IMR-90 (cell line): Measurements from ENCODE around the gene PRRC1. TPM values are rescaled to one million over a fixed set of nuclear protein-coding genes. Genes with fewer than 3 reads are reported as not detected.

Experiments used
- ATAC-seq: fragments of 200-7000 bp; cut with Tn5 transposase; 2 replicates; pipeline ENCODE4 v1.9.1; 2020; ENCODE audit warnings: low read depth, mild to moderate bottlenecking, moderate library complexity
- BruUV-seq: library from RNA; stranded (reverse); fragments of 400-500 nt; replicated peaks from 2 replicates; lab custom pipeline; 2021; lab: Mats Ljungman, UMichigan
- CTCF ChIA-PET: fragments of 300-600 bp; formaldehyde crosslinking; extraction: SDS; loops from one replicate; lab custom pipeline; 2021; ENCODE audit warnings: antibody characterized with exemption; lab: Yijun Ruan, JAX
- POLR2A ChIA-PET: fragments of 300-600 bp; sonication (Branson Sonifier 250); formaldehyde crosslinking; loops from one replicate; lab custom pipeline; 2022; ENCODE audit warnings: antibody characterized with exemption; ENCODE audit not compliant: unreplicated experiment; lab: Charles Lee
- DNase-seq: peaks from one replicate; pipeline ENCODE4 v3.0.0; 2013
- H2AFZ ChIP-seq: replicated peaks from 2 replicates; pipeline ENCODE3; 2013; ENCODE audit warnings: low read length, mild to moderate bottlenecking; ENCODE audit not compliant: poor library complexity
- H2AK5ac ChIP-seq: 2 replicates; pipeline ENCODE4 v1.6.1; 2013; ENCODE audit warnings: low read depth, low read length, inconsistent platforms
- H2AK9ac ChIP-seq: replicated peaks from 2 replicates; pipeline ENCODE3; 2013; ENCODE audit warnings: mild to moderate bottlenecking, low read depth, low read length, moderate library complexity; ENCODE audit not compliant: poor library complexity
- H2BK120ac ChIP-seq: 2 replicates; pipeline ENCODE4 v1.6.1; 2013; ENCODE audit warnings: low read depth, low read length, inconsistent platforms
- H2BK15ac ChIP-seq: 3 replicates; pipeline ENCODE4 v1.6.1; 2013; ENCODE audit warnings: low read depth, low read length, inconsistent platforms
- H2BK20ac ChIP-seq: 2 replicates; pipeline ENCODE4 v1.6.1; 2013; ENCODE audit warnings: low read depth, mild to moderate bottlenecking, inconsistent platforms, low read length, moderate library complexity
- H2BK5ac ChIP-seq: 2 replicates; pipeline ENCODE4 v1.6.1; 2013; ENCODE audit warnings: mild to moderate bottlenecking, low read depth, low read length, inconsistent platforms; ENCODE audit not compliant: poor library complexity, severe bottlenecking
- H3K14ac ChIP-seq: replicated peaks from 2 replicates; pipeline ENCODE4 v1.6.1; 2013; ENCODE audit warnings: low read depth, low read length, inconsistent platforms
- H3K18ac ChIP-seq: 2 replicates; pipeline ENCODE4 v1.6.1; 2013; ENCODE audit warnings: low read depth, low read length, control low read depth
- H3K23ac ChIP-seq: 2 replicates; pipeline ENCODE4 v1.6.1; 2013; ENCODE audit warnings: low read depth, low read length, inconsistent platforms
- H3K27ac ChIP-seq: 2 replicates; pipeline ENCODE4 v1.5.1; 2013; ENCODE audit warnings: mild to moderate bottlenecking, control low read depth, low read length; ENCODE audit not compliant: insufficient read depth
- H3K27me3 ChIP-seq: 2 replicates; pipeline ENCODE4 v1.6.1; 2013; ENCODE audit warnings: low read length; ENCODE audit not compliant: control insufficient read depth, insufficient read depth
- H3K36me3 ChIP-seq: 2 replicates; pipeline ENCODE4 v1.6.1; 2013; ENCODE audit warnings: low read length, mixed read lengths; ENCODE audit not compliant: control insufficient read depth, insufficient read depth
- H3K4ac ChIP-seq: 2 replicates; pipeline ENCODE4 v1.6.1; 2013; ENCODE audit warnings: low read depth, low read length, inconsistent platforms
- H3K4me1 ChIP-seq: 2 replicates; pipeline ENCODE4 v1.6.1; 2013; ENCODE audit warnings: low read length, mixed read lengths; ENCODE audit not compliant: control insufficient read depth, insufficient read depth
- H3K4me2 ChIP-seq: 2 replicates; pipeline ENCODE4 v1.6.1; 2013; ENCODE audit warnings: low read depth, mild to moderate bottlenecking, control low read depth, low read length, moderate library complexity
- H3K4me3 ChIP-seq: 2 replicates; pipeline ENCODE4 v1.5.1; 2013; ENCODE audit warnings: low read depth, mild to moderate bottlenecking, control low read depth, low read length, moderate library complexity; ENCODE audit not compliant: insufficient read depth
- H3K56ac ChIP-seq: 2 replicates; pipeline ENCODE4 v1.6.1; 2013; ENCODE audit warnings: low read length, inconsistent platforms; ENCODE audit not compliant: insufficient read depth; ENCODE audit errors: extremely low read depth
- H3K79me1 ChIP-seq, 2 experiments: 2 replicates each; pipeline ENCODE4 v1.6.1; 2013; ENCODE audit warnings: low read length in 2 of 2, inconsistent platforms in 1 of 2, low read depth in 1 of 2
- H3K9ac ChIP-seq: 2 replicates; pipeline ENCODE4 v1.6.1; 2013; ENCODE audit warnings: low read depth, low read length, control low read depth
- H3K9me1 ChIP-seq: 2 replicates; pipeline ENCODE4 v1.6.1; 2013; ENCODE audit warnings: low read length, inconsistent platforms; ENCODE audit not compliant: insufficient read depth
- H3K9me3 ChIP-seq: 2 replicates; pipeline ENCODE4 v1.6.1; 2013; ENCODE audit warnings: low read length; ENCODE audit not compliant: control insufficient read depth, insufficient read depth
- H4K20me1 ChIP-seq: 2 replicates; pipeline ENCODE4 v1.6.1; 2013; ENCODE audit warnings: low read length, inconsistent platforms; ENCODE audit not compliant: insufficient read depth
- H4K5ac ChIP-seq: 2 replicates; pipeline ENCODE4 v1.6.1; 2013; ENCODE audit warnings: mild to moderate bottlenecking, low read depth, low read length, control low read depth
- H4K8ac ChIP-seq, 2 experiments: 2 replicates each; pipeline ENCODE4 v1.6.1; 2013; ENCODE audit warnings: low read depth in 2 of 2, low read length in 2 of 2, control low read depth in 1 of 2, inconsistent platforms in 1 of 2
- H4K91ac ChIP-seq: 2 replicates; pipeline ENCODE4 v1.6.1; 2013; ENCODE audit warnings: low read depth, low read length, inconsistent platforms; ENCODE audit not compliant: insufficient read depth
- FOS ChIP-seq: fragments of 150-350 bp; IDR thresholded peaks from 2 replicates; pipeline ENCODE4 v1.6.1; 2016; ENCODE audit warnings: low read depth, low read length
- RAD21 ChIP-seq: IDR thresholded peaks from 2 replicates; pipeline ENCODE4 v1.6.1; 2012; ENCODE audit warnings: low read length, improper control_type of control experiment
- SMC3 ChIP-seq: fragments of 150-350 bp; IDR thresholded peaks from 2 replicates; pipeline ENCODE4 v1.6.1; 2016; ENCODE audit warnings: low read depth, mild to moderate bottlenecking, antibody characterized with exemption, low read length, moderate library complexity
- WGBS, 2 experiments: methylation state at CpG; one replicate each; pipeline versions ENCODE4 v1.1.5 to v1.1.7; 2013; ENCODE audit warnings: missing lambda C conversion rate in 2 of 2; ENCODE audit not compliant: insufficient read length in 1 of 2; ENCODE audit errors: extremely low coverage in 2 of 2; 5-methylcytosine and 5-hydroxymethylcytosine counted together
- dilution Hi-C: fragments of 300-500 bp; cut with HindIII; formaldehyde crosslinking; loops from one replicate; pipeline ENCODE4 v1.14.3; 2018; ENCODE audit warnings: low sequenced_read_pairs; ENCODE audit not compliant: unreplicated experiment
- in situ Hi-C: fragments of 300-500 bp; cut with MboI; formaldehyde crosslinking; loops from 3 replicates; pipeline ENCODE4 v1.14.3; 2019; ENCODE audit warnings: low sequenced_read_pairs, inconsistent platforms, mixed read lengths
- intact Hi-C: fragments of 100-400 bp; cut with micrococcal nuclease; formaldehyde crosslinking; loops from 2 replicates; pipeline ENCODE4 v1.10.0; 2022
- polyA plus RNA-seq, 3 experiments: library from polyadenylated mRNA; depleted of rRNA; stranded (reverse); fragments of >200 nt; gene quantifications; 2 replicates each; pipeline ENCODE4 v1.2.3, GENCODE V29; 2012; ENCODE audit warnings: low replicate concordance in 1 of 3
- total RNA-seq: library from RNA; depleted of rRNA; stranded (reverse); fragments of >200 nt; gene quantifications from 2 replicates; pipeline ENCODE4 v1.2.3, GENCODE V29; 2012
- TF ChIP-seq, protein P1 (sequence below): conservative IDR thresholded peaks from 2 replicates; pipeline ENCODE4 v1.5.1; 2012; ENCODE audit warnings: mild to moderate bottlenecking, low read depth, low read length, improper control_type of control experiment
- TF ChIP-seq, protein P2 (sequence below): fragments of 150-350 bp; IDR thresholded peaks from 2 replicates; pipeline ENCODE4 v1.6.1; 2017; ENCODE audit warnings: mild to moderate bottlenecking, antibody characterized with exemption, low read length, low read depth

The PRRC1 gene
- total and polyA plus RNA-seq, 2 of the 4 experiments (the other 2 are of a cell fraction) = 46.8 to 63.1 TPM

- H3K4ac ChIP-seq = no peak overlapping the region
- no peak overlapping the region for H2AK5ac ChIP-seq
- no peak overlapping the region for H3K56ac ChIP-seq
- in situ Hi-C loops = no loop called here
- ATAC-seq (no peak), DNase-seq (no peak)
- H2BK5ac ChIP-seq = no peak overlapping the region
- H3K4me3 ChIP-seq = no peak overlapping the region
- H3K23ac ChIP-seq = no peak overlapping the region
- no peak overlapping the region for H3K4me2 ChIP-seq
- ChIA-PET POLR2A (no interaction called here), CTCF (no interaction called here)
- no peak overlapping the region for H4K8ac ChIP-seq
- H3K9me3 ChIP-seq = no peaks in the 10 kb centered on the region
- H3K14ac ChIP-seq = no peak overlapping the region
- H2AK9ac ChIP-seq = no peak overlapping the region
- no CpG with 5 or more reads among the region's 1 CpG for WGBS, 2 experiments
- no peaks in the 10 kb centered on the region for H3K36me3 ChIP-seq
- intact Hi-C loops = no loop called here
- H3K9ac ChIP-seq = no peak overlapping the region
- no peak overlapping the region for H3K18ac ChIP-seq
- no peaks in the 10 kb centered on the region for H3K9me1 ChIP-seq
- no TSS peak for BruUV-seq
- no peak overlapping the region for H2BK20ac ChIP-seq
- no peak overlapping the region for H2BK15ac ChIP-seq
- H2BK120ac ChIP-seq = no peak overlapping the region
- TF ChIP-seq SMC3 (no peak), FOS (no peak), RAD21 (no peak)
- TF ChIP-seq, protein P1, sequence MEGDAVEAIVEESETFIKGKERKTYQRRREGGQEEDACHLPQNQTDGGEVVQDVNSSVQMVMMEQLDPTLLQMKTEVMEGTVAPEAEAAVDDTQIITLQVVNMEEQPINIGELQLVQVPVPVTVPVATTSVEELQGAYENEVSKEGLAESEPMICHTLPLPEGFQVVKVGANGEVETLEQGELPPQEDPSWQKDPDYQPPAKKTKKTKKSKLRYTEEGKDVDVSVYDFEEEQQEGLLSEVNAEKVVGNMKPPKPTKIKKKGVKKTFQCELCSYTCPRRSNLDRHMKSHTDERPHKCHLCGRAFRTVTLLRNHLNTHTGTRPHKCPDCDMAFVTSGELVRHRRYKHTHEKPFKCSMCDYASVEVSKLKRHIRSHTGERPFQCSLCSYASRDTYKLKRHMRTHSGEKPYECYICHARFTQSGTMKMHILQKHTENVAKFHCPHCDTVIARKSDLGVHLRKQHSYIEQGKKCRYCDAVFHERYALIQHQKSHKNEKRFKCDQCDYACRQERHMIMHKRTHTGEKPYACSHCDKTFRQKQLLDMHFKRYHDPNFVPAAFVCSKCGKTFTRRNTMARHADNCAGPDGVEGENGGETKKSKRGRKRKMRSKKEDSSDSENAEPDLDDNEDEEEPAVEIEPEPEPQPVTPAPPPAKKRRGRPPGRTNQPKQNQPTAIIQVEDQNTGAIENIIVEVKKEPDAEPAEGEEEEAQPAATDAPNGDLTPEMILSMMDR = no peak
- TF ChIP-seq, protein P2, sequence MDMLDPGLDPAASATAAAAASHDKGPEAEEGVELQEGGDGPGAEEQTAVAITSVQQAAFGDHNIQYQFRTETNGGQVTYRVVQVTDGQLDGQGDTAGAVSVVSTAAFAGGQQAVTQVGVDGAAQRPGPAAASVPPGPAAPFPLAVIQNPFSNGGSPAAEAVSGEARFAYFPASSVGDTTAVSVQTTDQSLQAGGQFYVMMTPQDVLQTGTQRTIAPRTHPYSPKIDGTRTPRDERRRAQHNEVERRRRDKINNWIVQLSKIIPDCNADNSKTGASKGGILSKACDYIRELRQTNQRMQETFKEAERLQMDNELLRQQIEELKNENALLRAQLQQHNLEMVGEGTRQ = no peak
- H4K5ac ChIP-seq = no peak overlapping the region
- H3K79me1 ChIP-seq = no peaks in the 10 kb centered on the region
- no peak overlapping the region for H2AFZ ChIP-seq
- no peak overlapping the region for H4K91ac ChIP-seq
- peaks cover 7% of the 10 kb centered on the region for H3K27me3 ChIP-seq
- dilution Hi-C loops = no loop called here
- no peaks in the 10 kb centered on the region for H4K20me1 ChIP-seq
- no peak overlapping the region for H3K27ac ChIP-seq
- no peaks in the 10 kb centered on the region for H3K4me1 ChIP-seq
Observed at GRCh38 chr5:127498548-127498947, 18.9 kb upstream of the PRRC1 start.
